Measurements from ENCODE around the gene MEIOC. TPM values are rescaled to one million over a fixed set of nuclear protein-coding genes. Genes with fewer than 3 reads are reported as not detected.

Gene MEIOC
- total RNA-seq, 1 donor from 2014 or later, result 7.1 TPM

DNA sequence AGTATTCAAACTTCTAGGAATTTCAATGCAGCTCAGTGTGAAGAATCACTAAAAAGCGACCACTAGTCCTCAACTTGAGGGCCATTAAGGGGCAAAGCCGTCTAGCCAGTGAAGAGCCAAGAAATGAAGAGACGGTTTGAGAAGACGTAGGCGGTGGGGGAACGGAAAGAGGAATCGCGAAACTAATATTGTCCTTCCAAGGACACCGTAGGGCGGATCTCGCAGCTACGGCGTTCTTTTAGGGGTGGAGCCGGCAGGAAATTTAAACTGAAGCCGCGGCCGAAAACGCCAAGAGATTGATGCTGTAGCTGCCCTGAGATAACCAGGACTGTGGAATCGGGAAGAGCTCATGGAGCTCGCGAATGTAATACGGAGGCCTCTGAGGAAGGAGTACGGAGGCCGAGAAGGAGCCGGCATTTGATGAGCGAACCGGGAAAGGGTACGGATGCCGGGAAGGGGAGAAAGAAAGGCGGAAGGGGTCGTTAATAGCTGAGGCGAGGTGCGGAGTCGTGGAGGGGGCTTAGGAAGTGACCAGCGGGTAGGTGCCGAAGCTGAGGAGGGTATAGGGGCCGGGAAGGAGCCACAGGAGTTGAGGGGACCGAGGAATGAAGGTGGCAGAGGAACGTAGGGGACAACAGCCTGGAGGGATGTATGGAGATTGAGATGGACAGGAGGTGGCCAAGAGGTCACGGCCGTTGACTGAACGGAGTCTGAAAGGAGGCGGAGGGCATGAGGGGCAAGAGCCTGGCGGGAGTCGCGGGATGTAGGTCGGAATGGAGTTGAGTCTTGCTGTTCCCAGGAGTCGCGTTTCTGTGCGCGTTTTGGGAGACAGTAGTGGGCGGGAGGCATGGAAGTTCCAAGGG lies 52.4 kb downstream of the MEIOC start, which contains the start of gene DBF4B:
Gene DBF4B (plus strand): TSS at position 265 of the 863 bp plus-strand sequence. CDS start 156 bp downstream, at position 421.
- peak; percentile 64 for DNase-seq (ENCODE audit: low read depth)
- TF ChIP-seq, protein P1, sequence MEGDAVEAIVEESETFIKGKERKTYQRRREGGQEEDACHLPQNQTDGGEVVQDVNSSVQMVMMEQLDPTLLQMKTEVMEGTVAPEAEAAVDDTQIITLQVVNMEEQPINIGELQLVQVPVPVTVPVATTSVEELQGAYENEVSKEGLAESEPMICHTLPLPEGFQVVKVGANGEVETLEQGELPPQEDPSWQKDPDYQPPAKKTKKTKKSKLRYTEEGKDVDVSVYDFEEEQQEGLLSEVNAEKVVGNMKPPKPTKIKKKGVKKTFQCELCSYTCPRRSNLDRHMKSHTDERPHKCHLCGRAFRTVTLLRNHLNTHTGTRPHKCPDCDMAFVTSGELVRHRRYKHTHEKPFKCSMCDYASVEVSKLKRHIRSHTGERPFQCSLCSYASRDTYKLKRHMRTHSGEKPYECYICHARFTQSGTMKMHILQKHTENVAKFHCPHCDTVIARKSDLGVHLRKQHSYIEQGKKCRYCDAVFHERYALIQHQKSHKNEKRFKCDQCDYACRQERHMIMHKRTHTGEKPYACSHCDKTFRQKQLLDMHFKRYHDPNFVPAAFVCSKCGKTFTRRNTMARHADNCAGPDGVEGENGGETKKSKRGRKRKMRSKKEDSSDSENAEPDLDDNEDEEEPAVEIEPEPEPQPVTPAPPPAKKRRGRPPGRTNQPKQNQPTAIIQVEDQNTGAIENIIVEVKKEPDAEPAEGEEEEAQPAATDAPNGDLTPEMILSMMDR (conservative IDR thresholded peaks at IDR 0.05; ENCODE audit: low read depth, low read length), result no peak
- peak within 1 kb of the TSS; percentile 87 for H3K4me3 ChIP-seq (ENCODE audit: low read depth, low read length)

DNA sequence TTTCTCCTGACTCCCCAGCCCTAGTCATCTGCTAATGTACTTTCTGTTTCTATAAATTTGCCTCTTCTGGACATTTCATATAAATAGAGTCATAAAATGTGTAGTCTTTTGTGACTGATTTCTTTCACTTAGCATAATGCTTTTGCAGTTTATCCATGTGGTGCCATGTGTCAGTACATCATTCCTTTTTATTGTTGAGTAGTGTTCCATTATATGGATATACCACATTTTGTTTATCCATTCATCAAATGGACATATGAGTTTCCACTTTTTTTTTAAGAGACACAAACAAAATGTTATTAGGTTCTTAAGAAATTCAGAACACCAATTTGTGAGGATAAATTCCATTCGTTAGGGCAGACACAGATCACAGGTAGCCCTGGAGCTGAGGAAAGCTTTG lies 63.2 kb downstream of the MEIOC start:
- no peak overlapping the region for H3K4me3 ChIP-seq (ENCODE audit: low read depth, low read length)
- DNase-seq (ENCODE audit: low read depth), result no peak
- TF ChIP-seq, protein P1 (conservative IDR thresholded peaks at IDR 0.05; ENCODE audit: low read depth, low read length), result no peak

DNA sequence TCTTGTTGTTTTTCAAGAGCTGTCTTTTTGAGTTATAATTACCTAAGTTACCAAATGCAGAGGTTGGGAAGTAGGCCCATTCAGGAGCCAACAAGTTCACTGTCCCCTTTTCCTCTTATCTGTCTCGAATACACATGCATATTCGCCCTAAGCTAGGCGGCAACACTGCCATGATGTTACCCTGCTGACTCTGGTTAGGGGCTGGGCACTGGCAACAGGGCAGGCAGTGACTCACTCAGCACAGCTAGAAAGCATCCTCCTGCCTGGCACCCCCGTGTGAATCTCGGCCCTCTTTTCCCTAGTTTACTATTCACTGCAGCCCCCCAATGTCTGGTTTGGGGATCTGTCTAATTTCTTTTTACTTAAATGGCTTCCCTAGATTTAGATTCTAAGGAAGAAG lies 66.0 kb downstream of the MEIOC start:
- no peak for DNase-seq (ENCODE audit: low read depth)
- TF ChIP-seq, protein P1 (conservative IDR thresholded peaks at IDR 0.05; ENCODE audit: low read depth, low read length), result no peak
- H3K4me3 ChIP-seq (ENCODE audit: low read depth, low read length), result no peak overlapping the region

Other genes with a start within 250 kb of the MEIOC start
- gene GPATCH8, start 153.1 kb upstream of the MEIOC start, total RNA-seq, result 12.6 and 13.7 TPM in 2 replicates
- gene FZD2, start 99.0 kb upstream of the MEIOC start, total RNA-seq, result 4.1 and 9.2 TPM in 2 replicates
- gene CCDC43, start 33.3 kb downstream of the MEIOC start, total RNA-seq, result 26.3 and 37.4 TPM in 2 replicates
- gene DBF4B, start 52.2 kb downstream of the MEIOC start, total RNA-seq, result 12.2 and 16.1 TPM in 2 replicates
- 0.06 and 0.36 TPM in 2 replicates for gene ADAM11, start 102.5 kb downstream of the MEIOC start, total RNA-seq
- 42.4 and 42.5 TPM in 2 replicates for gene GJC1, start 173.8 kb downstream of the MEIOC start, total RNA-seq
- gene HIGD1B, start 191.4 kb downstream of the MEIOC start, total RNA-seq, result not detected in 2 replicates
- 78.1 and 129 TPM in 2 replicates for gene EFTUD2, start 243.0 kb downstream of the MEIOC start, total RNA-seq

All from epithelial cell of proximal tubule (primary cell).